ENCODE measurements around the gene TMEM242.

GRCh38 chr6:157249826-157250225, 73.5 kb downstream of the TMEM242 start:
- TF ChIP-seq ZFP30 (CRISPR knock-in tag; IDR thresholded peaks at IDR 0.05) (no peak), ZFP3 (CRISPR knock-in tag; IDR thresholded peaks at IDR 0.05) (no peak), ARNTL (CRISPR knock-in tag; IDR thresholded peaks at IDR 0.05; ENCODE audit: borderline replicate concordance, low read depth) (no peak)
